ENCODE measurements around the gene OS9. TPM values are rescaled to one million over a fixed set of nuclear protein-coding genes. Genes with fewer than 3 reads are reported as not detected.

OS9 gene
- total RNA-seq, 1 donor from 2014 or later: 148 TPM

DNA sequence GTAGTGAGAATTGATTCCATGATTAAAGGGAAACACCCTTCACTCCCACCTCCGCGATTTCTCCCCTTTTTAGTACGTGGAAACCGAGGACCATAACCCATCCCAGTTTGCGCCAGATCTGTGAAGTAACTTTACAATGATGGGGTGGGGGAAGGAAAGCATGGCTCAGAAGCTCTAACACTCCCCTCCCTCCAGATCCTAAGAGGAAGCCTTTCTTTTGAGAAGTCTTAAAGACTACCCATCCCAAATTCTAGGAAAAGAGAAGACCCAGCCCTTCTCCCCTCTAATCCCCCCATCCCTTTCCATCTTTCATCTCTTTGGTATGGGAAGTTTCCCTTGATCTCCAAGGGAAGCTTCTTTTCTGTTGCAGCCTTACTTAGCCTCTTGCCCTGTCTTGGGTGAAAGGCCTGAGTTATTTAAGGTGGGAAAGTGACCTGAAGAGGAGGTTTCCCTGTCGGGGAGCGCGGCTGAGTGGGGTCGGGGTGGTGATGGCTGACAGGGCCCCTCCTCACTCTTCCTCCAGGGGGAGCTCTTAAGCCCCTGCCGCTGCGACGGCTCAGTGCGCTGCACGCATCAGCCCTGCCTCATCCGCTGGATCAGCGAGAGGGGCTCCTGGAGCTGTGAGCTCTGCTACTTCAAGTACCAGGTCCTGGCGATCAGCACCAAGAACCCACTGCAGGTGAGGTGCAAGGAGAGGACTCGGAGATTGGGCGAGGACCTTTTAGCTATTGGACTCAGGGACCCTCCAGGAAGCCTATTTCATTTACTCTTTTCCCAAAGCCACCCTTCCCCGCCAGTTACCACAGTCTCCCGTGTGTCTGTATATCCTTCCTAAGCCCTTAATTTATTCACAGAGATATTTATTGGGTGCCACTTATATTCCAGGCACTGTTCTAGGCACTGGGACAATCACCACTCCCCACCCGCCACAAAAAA is 62.7 kb downstream of the OS9 start:
- peaks cover 13 to 28% (median 21%) of the 10 kb centered on the region in 3 donors for H3K4me1 ChIP-seq (ENCODE audit: control insufficient read depth in 3 of 3, insufficient read depth in 3 of 3, low read length in 3 of 3)
- H3K27ac ChIP-seq (ENCODE audit: low read depth, low read length): no peak overlapping the region
- H3K9ac ChIP-seq (ENCODE audit: low read depth in 1 of 3, low read length in 3 of 3): no peak overlapping the region
- no peaks in the 10 kb centered on the region for H3K27me3 ChIP-seq (ENCODE audit: control insufficient read depth in 3 of 3, insufficient read depth in 3 of 3, low read length in 3 of 3)
- H3K4me3 ChIP-seq (ENCODE audit: low read length in 3 of 3): peak overlapping the region in 2 of 3 donors; percentile 69 to 70
- H3K9me3 ChIP-seq (ENCODE audit: control insufficient read depth in 3 of 3, low read length in 3 of 3): no peaks in the 10 kb centered on the region
- peaks cover 16 to 22% (median 16%) of the 10 kb centered on the region in 3 donors for H3K36me3 ChIP-seq (ENCODE audit: control insufficient read depth in 3 of 3, insufficient read depth in 3 of 3, low read length in 3 of 3)

DNA sequence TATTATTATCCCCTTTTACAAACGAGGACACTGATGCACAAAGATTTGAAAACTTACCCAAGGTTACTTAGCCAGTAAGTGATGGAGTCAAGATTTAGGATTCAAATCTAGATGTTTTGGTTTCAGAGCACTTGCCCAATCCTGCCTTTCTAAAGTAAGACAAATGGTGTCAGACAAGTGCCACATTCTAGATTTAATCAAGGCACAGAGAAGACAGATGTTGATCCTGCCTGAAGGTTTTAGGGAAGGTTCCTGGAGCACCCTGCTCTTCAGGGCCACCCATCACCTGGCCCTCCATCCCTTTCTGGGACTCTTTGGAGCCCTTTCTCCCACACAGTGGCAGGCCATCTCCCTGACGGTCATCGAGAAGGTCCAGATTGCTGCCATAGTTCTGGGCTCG is 63.8 kb downstream of the OS9 start:
- Histone ChIP-seq H3K4me3 (ENCODE audit: low read length in 3 of 3) (no peak overlapping the region), H3K4me1 (ENCODE audit: control insufficient read depth in 3 of 3, insufficient read depth in 3 of 3, low read length in 3 of 3) (peaks cover 10 to 22% (median 15%) of the 10 kb centered on the region in 3 donors), H3K27ac (ENCODE audit: low read depth, low read length) (no peak overlapping the region), H3K36me3 (ENCODE audit: control insufficient read depth in 3 of 3, insufficient read depth in 3 of 3, low read length in 3 of 3) (peaks cover 16 to 22% (median 16%) of the 10 kb centered on the region in 3 donors), H3K27me3 (ENCODE audit: control insufficient read depth in 3 of 3, insufficient read depth in 3 of 3, low read length in 3 of 3) (peaks cover under 1 to 3% (median 3%) of the 10 kb centered on the region in 3 donors), H3K9me3 (ENCODE audit: control insufficient read depth in 3 of 3, low read length in 3 of 3) (no peaks in the 10 kb centered on the region), H3K9ac (ENCODE audit: low read depth in 1 of 3, low read length in 3 of 3) (no peak overlapping the region)

DNA sequence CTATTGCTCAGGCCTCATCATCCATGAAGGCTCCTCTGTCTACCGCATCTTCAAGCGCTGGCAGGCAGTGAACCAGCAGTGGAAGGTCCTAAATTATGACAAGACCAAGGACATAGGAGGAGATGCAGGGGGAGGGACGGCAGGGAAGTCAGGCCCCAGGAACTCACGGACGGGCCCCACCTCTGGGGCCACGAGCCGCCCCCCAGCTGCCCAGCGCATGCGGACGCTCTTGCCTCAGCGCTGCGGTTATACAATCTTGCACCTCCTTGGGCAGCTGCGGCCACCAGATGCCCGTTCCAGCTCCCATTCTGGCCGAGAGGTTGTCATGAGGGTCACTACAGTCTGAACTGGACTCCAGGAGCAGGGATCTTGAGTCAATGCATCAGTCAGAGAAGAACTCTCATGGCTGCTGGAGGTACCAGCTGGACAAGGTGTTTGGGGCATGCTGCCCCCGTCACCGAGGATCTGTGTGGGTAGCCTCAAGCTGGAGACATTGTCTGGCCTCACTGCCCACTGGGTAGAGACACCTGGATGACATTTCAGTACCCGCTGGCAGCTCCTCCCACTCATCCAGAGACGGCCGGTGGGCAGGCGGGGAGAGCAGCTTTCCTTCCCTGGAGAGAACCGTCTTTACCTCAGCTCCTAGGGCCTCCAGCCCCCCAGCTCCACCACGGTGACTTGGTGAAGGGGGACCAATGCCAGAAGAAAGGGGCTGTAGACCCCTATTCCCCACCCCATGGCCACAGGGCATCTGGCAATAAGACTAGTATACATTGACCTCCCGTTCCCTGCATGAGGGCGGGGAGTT is 64.8 kb downstream of the OS9 start:
- Histone ChIP-seq H3K4me3 (ENCODE audit: low read length in 3 of 3) (no peak overlapping the region), H3K9ac (ENCODE audit: low read depth in 1 of 3, low read length in 3 of 3) (no peak overlapping the region), H3K4me1 (ENCODE audit: control insufficient read depth in 3 of 3, insufficient read depth in 3 of 3, low read length in 3 of 3) (peaks cover 6 to 19% (median 13%) of the 10 kb centered on the region in 3 donors), H3K27ac (ENCODE audit: low read depth, low read length) (no peak overlapping the region), H3K9me3 (ENCODE audit: control insufficient read depth in 3 of 3, low read length in 3 of 3) (no peaks in the 10 kb centered on the region), H3K27me3 (ENCODE audit: control insufficient read depth in 3 of 3, insufficient read depth in 3 of 3, low read length in 3 of 3) (peaks cover 10 to 13% (median 11%) of the 10 kb centered on the region in 3 donors), H3K36me3 (ENCODE audit: control insufficient read depth in 3 of 3, insufficient read depth in 3 of 3, low read length in 3 of 3) (peaks cover 16 to 22% (median 16%) of the 10 kb centered on the region in 3 donors)

DNA sequence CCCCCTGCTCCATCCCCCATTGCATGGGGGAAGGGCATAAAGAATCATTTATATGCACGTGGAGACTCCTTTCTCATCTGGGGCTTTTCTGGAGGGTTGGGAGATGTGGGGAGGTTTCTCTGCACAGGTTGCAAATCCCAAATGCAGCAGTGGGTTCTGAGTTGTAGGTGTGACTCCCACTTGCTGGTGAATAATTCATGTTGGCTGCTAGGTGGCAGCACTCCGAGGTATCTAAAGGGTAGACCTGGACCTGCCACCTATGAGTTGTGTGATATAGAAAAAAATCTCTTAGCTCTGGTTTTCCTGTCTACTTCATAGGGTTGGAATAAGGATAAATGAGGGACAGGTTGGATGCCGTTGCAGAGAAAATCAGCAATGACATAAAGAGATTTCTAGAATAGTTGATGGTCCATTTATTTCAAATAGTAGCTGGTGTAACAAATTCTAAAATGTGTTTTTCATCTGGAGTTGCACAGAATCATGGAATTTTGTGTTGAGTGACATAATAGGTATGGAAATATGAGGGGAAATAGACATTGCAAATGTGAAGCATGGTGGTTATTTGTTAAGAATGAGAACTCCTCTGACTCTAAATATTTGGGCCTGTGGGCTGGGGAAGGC is 65.5 kb downstream of the OS9 start:
- H3K9me3 ChIP-seq (ENCODE audit: control insufficient read depth in 3 of 3, low read length in 3 of 3): no peaks in the 10 kb centered on the region
- H3K27ac ChIP-seq (ENCODE audit: low read depth, low read length): no peak overlapping the region
- peaks cover 18 to 20% (median 18%) of the 10 kb centered on the region in 3 donors for H3K27me3 ChIP-seq (ENCODE audit: control insufficient read depth in 3 of 3, insufficient read depth in 3 of 3, low read length in 3 of 3)
- H3K9ac ChIP-seq (ENCODE audit: low read depth in 1 of 3, low read length in 3 of 3): no peak overlapping the region
- H3K4me1 ChIP-seq (ENCODE audit: control insufficient read depth in 3 of 3, insufficient read depth in 3 of 3, low read length in 3 of 3): peaks cover 6 to 17% (median 10%) of the 10 kb centered on the region in 3 donors
- no peak overlapping the region for H3K4me3 ChIP-seq (ENCODE audit: low read length in 3 of 3)
- H3K36me3 ChIP-seq (ENCODE audit: control insufficient read depth in 3 of 3, insufficient read depth in 3 of 3, low read length in 3 of 3): peaks cover 16 to 22% (median 16%) of the 10 kb centered on the region in 3 donors

DNA sequence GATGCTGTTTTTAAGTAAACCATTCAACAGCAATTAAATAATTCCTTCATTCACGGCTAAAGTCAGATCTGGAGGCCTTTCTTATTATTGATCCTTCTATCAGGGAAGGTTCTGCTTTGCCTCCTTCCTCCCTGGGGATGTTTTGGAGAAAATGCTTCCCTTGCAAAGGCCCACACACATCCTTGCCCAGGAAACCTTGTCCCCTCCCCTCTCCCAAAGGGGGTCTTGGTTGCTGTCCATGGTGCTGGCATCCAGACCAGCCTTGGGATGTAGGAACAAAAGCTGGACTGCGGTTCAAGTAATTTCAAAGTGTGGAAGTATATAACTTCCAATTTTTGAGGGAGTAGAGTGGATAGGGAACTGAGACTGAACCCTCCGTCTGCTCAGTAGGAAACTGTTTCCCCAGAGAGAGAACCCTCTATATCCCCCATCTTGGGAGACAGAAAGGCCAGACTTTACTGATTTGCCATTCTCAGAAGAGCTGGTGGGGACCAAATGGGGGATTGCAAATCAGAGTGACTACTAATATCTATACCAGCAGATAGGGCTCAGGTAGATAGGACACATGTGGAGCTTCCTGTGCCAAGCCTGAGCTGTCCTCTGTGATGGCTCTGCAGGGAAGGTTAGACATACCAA is 66.5 kb downstream of the OS9 start:
- Histone ChIP-seq H3K27me3 (ENCODE audit: control insufficient read depth in 3 of 3, insufficient read depth in 3 of 3, low read length in 3 of 3) (peaks cover 28 to 30% (median 28%) of the 10 kb centered on the region in 3 donors), H3K4me3 (ENCODE audit: low read length in 3 of 3) (no peak overlapping the region), H3K27ac (ENCODE audit: low read depth, low read length) (no peak overlapping the region), H3K9me3 (ENCODE audit: control insufficient read depth in 3 of 3, low read length in 3 of 3) (no peaks in the 10 kb centered on the region), H3K4me1 (ENCODE audit: control insufficient read depth in 3 of 3, insufficient read depth in 3 of 3, low read length in 3 of 3) (peaks cover 12 to 24% (median 18%) of the 10 kb centered on the region in 3 donors), H3K36me3 (ENCODE audit: control insufficient read depth in 3 of 3, insufficient read depth in 3 of 3, low read length in 3 of 3) (peaks cover 16 to 22% (median 16%) of the 10 kb centered on the region in 3 donors), H3K9ac (ENCODE audit: low read depth in 1 of 3, low read length in 3 of 3) (no peak overlapping the region)

DNA sequence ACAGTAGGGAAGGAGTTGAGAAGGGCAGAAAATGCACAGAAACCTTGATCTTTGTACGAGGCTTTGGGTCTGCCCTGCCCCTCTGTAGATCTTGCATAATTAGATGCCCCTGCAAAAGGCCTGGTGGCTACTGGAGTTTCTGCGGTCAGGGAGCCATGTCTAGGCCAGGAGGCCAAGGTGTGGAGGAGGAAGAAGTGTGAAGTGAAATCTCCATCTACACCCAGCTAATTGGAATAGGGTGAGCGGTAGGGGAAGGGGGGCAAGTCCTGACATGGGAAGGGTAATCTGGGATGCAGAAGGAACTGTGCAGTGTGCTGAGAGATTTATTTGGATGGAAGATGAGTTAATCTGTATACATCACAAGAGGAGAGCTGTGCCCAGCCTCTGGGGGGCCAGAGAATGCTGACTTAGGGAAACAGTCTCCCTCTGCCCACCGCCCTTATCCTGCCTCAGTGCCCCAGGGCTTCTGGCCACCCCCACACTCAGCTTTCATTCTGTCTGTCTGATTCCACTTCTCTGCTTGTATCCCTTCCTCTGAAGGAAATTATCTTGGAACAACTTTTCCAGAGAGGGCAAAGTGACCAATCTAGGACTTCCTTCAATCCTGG is 67.6 kb downstream of the OS9 start:
- H3K27me3 ChIP-seq (ENCODE audit: control insufficient read depth in 3 of 3, insufficient read depth in 3 of 3, low read length in 3 of 3): peaks cover 38 to 40% (median 39%) of the 10 kb centered on the region in 3 donors
- H3K4me3 ChIP-seq (ENCODE audit: low read length in 3 of 3): no peak overlapping the region
- H3K27ac ChIP-seq (ENCODE audit: low read depth, low read length): no peak overlapping the region
- peaks cover 16 to 22% (median 16%) of the 10 kb centered on the region in 3 donors for H3K36me3 ChIP-seq (ENCODE audit: control insufficient read depth in 3 of 3, insufficient read depth in 3 of 3, low read length in 3 of 3)
- H3K9me3 ChIP-seq (ENCODE audit: control insufficient read depth in 3 of 3, low read length in 3 of 3): no peaks in the 10 kb centered on the region
- H3K4me1 ChIP-seq (ENCODE audit: control insufficient read depth in 3 of 3, insufficient read depth in 3 of 3, low read length in 3 of 3): peaks cover 14 to 26% (median 21%) of the 10 kb centered on the region in 3 donors
- no peak overlapping the region for H3K9ac ChIP-seq (ENCODE audit: low read depth in 1 of 3, low read length in 3 of 3)

DNA sequence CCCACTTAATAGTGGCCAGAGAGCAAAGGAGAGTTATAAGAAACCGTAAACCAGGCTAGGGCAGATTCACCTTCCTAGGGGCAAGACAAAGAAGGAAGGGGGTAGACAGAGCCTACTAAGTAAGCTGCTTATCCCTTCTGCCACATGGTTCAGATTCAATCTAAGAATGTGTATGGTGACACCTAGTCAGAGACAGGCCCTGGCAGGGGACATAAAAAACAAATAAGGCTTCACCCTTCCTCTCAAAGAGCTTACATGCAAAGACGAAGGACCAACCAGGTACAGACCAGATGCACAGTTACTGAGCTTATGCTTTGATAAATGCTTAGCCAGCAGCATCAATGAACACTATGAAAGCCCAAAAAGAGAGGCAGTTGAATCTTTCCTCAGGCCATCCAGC is 68.5 kb downstream of the OS9 start:
- H3K4me3 ChIP-seq (ENCODE audit: low read length in 3 of 3): no peak overlapping the region
- no peak overlapping the region for H3K9ac ChIP-seq (ENCODE audit: low read depth in 1 of 3, low read length in 3 of 3)
- H3K27ac ChIP-seq (ENCODE audit: low read depth, low read length): no peak overlapping the region
- H3K27me3 ChIP-seq (ENCODE audit: control insufficient read depth in 3 of 3, insufficient read depth in 3 of 3, low read length in 3 of 3): peaks cover 46 to 50% (median 48%) of the 10 kb centered on the region in 3 donors
- peaks cover 16 to 22% (median 16%) of the 10 kb centered on the region in 3 donors for H3K36me3 ChIP-seq (ENCODE audit: control insufficient read depth in 3 of 3, insufficient read depth in 3 of 3, low read length in 3 of 3)
- H3K4me1 ChIP-seq (ENCODE audit: control insufficient read depth in 3 of 3, insufficient read depth in 3 of 3, low read length in 3 of 3): peaks cover 18 to 30% (median 25%) of the 10 kb centered on the region in 3 donors
- no peaks in the 10 kb centered on the region for H3K9me3 ChIP-seq (ENCODE audit: control insufficient read depth in 3 of 3, low read length in 3 of 3)

DNA sequence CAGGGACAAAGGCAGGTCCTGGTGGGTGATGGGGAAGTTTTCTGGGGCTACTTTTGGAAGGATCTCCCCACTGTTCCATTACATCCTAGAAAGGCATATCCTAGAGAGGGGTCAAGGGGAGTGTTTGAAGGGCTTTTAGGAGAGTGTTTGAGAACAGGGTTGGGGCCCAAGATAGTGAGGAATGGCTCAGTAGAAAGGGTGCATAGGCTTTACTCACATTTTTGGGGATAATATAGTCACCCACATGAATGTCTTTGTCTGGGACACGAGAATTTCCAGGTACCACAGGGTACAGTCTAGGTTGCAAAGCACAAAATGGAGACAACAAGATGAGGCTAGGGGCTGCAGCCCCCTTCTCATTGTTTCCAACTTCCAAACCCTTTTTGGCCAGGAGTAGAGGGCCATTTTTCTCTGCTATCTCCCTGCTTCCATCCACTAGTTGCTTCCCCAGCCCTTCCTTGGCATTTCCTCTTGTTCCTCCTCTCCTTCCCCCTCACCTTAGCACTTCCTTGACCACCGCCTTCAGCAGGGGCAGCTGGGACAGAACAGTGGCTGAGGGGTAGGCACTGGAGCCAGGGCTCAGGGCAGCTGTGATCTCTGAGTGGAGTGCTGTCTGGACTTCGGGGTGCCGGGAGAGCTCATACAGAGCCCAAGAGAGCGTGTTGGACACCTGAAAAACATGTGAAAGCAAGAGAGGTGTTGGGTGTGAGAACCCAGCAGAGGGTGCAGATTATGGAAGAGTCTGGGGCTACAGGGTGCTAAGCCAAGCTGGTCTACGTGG is 70.1 kb downstream of the OS9 start:
- Histone ChIP-seq H3K9me3 (ENCODE audit: control insufficient read depth in 3 of 3, low read length in 3 of 3) (no peaks in the 10 kb centered on the region), H3K4me1 (ENCODE audit: control insufficient read depth in 3 of 3, insufficient read depth in 3 of 3, low read length in 3 of 3) (peaks cover 18 to 30% (median 25%) of the 10 kb centered on the region in 3 donors), H3K9ac (ENCODE audit: low read depth in 1 of 3, low read length in 3 of 3) (no peak overlapping the region), H3K4me3 (ENCODE audit: low read length in 3 of 3) (peak overlapping the region in 1 of 3 donors; percentile 65), H3K27ac (ENCODE audit: low read depth, low read length) (no peak overlapping the region), H3K36me3 (ENCODE audit: control insufficient read depth in 3 of 3, insufficient read depth in 3 of 3, low read length in 3 of 3) (peaks cover 8 to 16% (median 12%) of the 10 kb centered on the region in 3 donors), H3K27me3 (ENCODE audit: control insufficient read depth in 3 of 3, insufficient read depth in 3 of 3, low read length in 3 of 3) (peaks cover 49 to 51% (median 50%) of the 10 kb centered on the region in 3 donors)

Measured in skeletal muscle tissue (tissue), 4 donors.